Breast epithelium (tissue), 4 donors: ENCODE measurements around the gene CFAP46. TPM values are rescaled to one million over a fixed set of nuclear protein-coding genes. Genes with fewer than 3 reads are reported as not detected.

Experiments
- DNase-seq, 2 donors: peaks; one replicate each; pipeline ENCODE4 v3.0.0-alpha.2; 2019; ENCODE audit warnings: low spot score in 2 of 2
- H3K27ac ChIP-seq, 2 donors: fragments of 200-600 bp; sonication (generic) in 1 of 2; one replicate each; pipeline ENCODE4 v1.5.1; 2016 to 2019; ENCODE audit warnings: mild to moderate bottlenecking in 1 of 2
- H3K27me3 ChIP-seq, 2 donors: fragments of 200-600 bp; sonication (generic) in 1 of 2; one replicate each; pipeline versions ENCODE4 v1.5.1 to v1.6.0; 2017 to 2019; ENCODE audit warnings: control low read depth in 1 of 2, mild to moderate bottlenecking in 1 of 2
- H3K36me3 ChIP-seq: fragments of 200-600 bp; one replicate; pipeline ENCODE4 v1.5.1; 2019
- H3K4me1 ChIP-seq, 2 donors: fragments of 200-600 bp; sonication (generic); one replicate each; pipeline ENCODE4 v1.5.1; 2016 to 2019; ENCODE audit warnings: control low read depth in 1 of 2
- H3K4me3 ChIP-seq, 3 donors: fragments of 200-600 bp; sonication (generic); 1 replicate in 2 of 3; 2 replicates in 1 of 3; pipeline ENCODE4 v1.5.1; 2016 to 2019; ENCODE audit warnings: mild to moderate bottlenecking in 3 of 3, moderate library complexity in 2 of 3
- H3K9me3 ChIP-seq, 2 donors: fragments of 200-600 bp; sonication (generic) in 1 of 2; one replicate each; pipeline ENCODE4 v1.5.1; 2016 to 2019; ENCODE audit warnings: control low read depth in 1 of 2
- CTCF ChIP-seq, 3 donors: fragments of 450-650 bp; IDR thresholded peaks; one replicate each; pipeline ENCODE4 v1.5.1; 2016 to 2017; ENCODE audit warnings: antibody characterized with exemption in 3 of 3, mild to moderate bottlenecking in 3 of 3, moderate library complexity in 3 of 3
- POLR2A ChIP-seq: fragments of 450-650 bp; IDR thresholded peaks from one replicate; pipeline ENCODE4 v1.6.1; 2016; ENCODE audit warnings: antibody characterized with exemption, mild to moderate bottlenecking, moderate library complexity
- POLR2AphosphoS5 ChIP-seq, 3 donors: sonication (generic); formaldehyde crosslinking; IDR thresholded peaks; one replicate each; pipeline ENCODE4 v1.6.1; 2017; ENCODE audit warnings: antibody characterized with exemption in 3 of 3
- intact Hi-C: fragments of 100-400 bp; cut with DNase I; formaldehyde crosslinking; loops from one replicate; pipeline ENCODE4 v1.15.1; 2023; ENCODE audit warnings: low total_unique reads
- total RNA-seq, 3 donors: library from RNA; depleted of rRNA; stranded (reverse); fragments of >200 nt; gene quantifications; one replicate each; pipeline ENCODE4 v1.1.0, GENCODE V29; 2016

CFAP46 gene
- total RNA-seq, 3 donors from 2014 or later, result 0.16 to 0.73 (median 0.66) TPM

GRCh38 chr10:132945894-132946255 lies 3.5 kb upstream of the CFAP46 start:
- Histone ChIP-seq H3K36me3 (no peaks in the 10 kb centered on the region), H3K9me3 (no peaks in the 10 kb centered on the region), H3K4me1 (no peaks in the 10 kb centered on the region), H3K27ac (no peak overlapping the region), H3K27me3 (peaks cover 0 to 16% of the 10 kb centered on the region in 2 donors), H3K4me3 (no peak overlapping the region)
- TF ChIP-seq POLR2A, result no peak
- TF ChIP-seq CTCF (IDR thresholded peaks at IDR 0.05), result no peak
- no peak for TF ChIP-seq POLR2AphosphoS5 (IDR thresholded peaks at IDR 0.05)
- DNase-seq, result no peak
- intact Hi-C loops, result no loop called here

DNA sequence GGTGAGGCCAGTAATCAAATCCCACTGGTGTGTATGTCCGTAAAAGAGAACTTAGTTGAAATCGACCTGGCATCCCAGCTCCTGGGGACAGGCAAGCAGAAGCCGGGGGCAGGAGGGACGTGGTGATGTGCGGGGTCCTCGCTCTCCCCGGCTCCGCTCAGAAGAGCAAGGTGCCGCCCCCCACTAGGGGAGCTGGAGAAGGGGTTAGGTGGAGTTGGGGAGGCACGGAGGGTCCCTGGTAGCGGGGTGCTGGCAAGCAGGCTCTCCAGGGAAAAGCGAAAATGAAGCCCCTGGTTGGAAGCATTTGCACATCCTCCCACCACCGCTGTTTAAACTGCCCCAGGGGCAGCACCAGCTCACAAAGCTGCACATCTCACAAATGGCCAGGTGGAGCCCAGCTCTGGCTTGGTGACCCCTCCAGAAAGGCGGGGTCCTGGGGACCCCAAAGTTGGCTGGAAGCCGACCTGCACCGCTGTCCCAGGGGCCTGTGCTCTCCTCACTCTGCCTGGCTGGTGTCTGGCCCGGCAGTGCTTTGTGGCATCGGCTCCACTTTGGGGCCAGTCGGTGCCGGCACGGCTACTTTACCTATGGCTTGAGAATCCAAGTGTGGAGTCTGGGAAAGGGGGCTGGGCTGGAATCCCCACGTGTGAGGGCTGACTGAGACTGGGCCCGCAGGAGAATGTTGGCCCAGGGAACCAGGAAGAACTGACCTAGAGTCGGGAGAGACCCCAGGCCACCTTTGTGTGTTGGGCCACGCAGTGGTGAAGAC lies 2.9 kb upstream of the CFAP46 start:
- H3K27ac ChIP-seq, result no peak overlapping the region
- peaks cover 0 to 16% of the 10 kb centered on the region in 2 donors for H3K27me3 ChIP-seq
- no peaks in the 10 kb centered on the region for H3K9me3 ChIP-seq
- H3K4me3 ChIP-seq, result no peak overlapping the region
- no peaks in the 10 kb centered on the region for H3K4me1 ChIP-seq
- DNase-seq, result no peak
- intact Hi-C loops, result no loop called here
- H3K36me3 ChIP-seq, result no peaks in the 10 kb centered on the region
- TF ChIP-seq CTCF (IDR thresholded peaks at IDR 0.05) (no peak), POLR2AphosphoS5 (IDR thresholded peaks at IDR 0.05) (no peak), POLR2A (no peak)

- H3K36me3 ChIP-seq, result no peaks in the 10 kb centered on the region
- no peak overlapping the region for H3K27ac ChIP-seq
- H3K9me3 ChIP-seq, result no peaks in the 10 kb centered on the region
- H3K4me1 ChIP-seq, result no peaks in the 10 kb centered on the region
- no peak overlapping the region for H3K4me3 ChIP-seq
- peaks cover 0 to 16% of the 10 kb centered on the region in 2 donors for H3K27me3 ChIP-seq
- TF ChIP-seq POLR2AphosphoS5 (IDR thresholded peaks at IDR 0.05) (no peak), POLR2A (no peak), CTCF (IDR thresholded peaks at IDR 0.05) (no peak)
- no peak for DNase-seq
- intact Hi-C loops, result no loop called here
Observed at GRCh38 chr10:132944510-132944909, 2.1 kb upstream of the CFAP46 start.

DNA sequence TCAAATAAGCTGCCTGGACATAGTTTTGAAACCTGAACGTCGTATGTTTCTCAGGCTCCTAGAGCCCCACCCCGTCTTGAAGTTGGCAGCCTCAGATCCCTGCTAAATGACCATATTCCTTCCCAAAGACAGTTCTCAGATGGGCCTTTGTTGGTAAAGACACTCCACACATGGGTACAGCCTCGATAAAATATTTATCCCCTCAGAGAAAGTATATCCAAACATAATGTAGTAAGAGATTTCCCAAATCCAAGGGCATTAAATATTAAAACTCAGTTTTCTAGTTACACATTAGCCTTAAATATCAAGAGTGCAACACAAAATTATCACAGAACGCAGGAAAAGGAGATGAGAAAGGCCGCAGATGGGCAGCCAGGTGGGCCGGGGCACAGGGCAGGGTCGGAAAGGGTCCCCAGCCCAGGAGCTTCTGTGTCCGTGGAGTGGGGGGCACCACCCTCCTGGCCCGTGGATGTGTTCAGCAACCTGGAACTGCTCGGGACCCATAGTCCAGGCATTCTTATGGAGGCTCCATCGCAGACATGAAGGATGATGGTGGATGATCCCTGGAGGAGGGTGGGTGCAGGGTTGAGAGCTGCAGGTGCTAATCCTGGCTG lies 1.5 kb upstream of the CFAP46 start:
- DNase-seq, result no peak
- Histone ChIP-seq H3K27me3 (peaks cover 0 to 16% of the 10 kb centered on the region in 2 donors), H3K27ac (no peak overlapping the region), H3K9me3 (no peaks in the 10 kb centered on the region), H3K4me3 (no peak overlapping the region), H3K36me3 (no peaks in the 10 kb centered on the region), H3K4me1 (no peaks in the 10 kb centered on the region)
- TF ChIP-seq CTCF (IDR thresholded peaks at IDR 0.05) (no peak), POLR2AphosphoS5 (IDR thresholded peaks at IDR 0.05) (no peak)
- intact Hi-C loops, result no loop called here

DNA sequence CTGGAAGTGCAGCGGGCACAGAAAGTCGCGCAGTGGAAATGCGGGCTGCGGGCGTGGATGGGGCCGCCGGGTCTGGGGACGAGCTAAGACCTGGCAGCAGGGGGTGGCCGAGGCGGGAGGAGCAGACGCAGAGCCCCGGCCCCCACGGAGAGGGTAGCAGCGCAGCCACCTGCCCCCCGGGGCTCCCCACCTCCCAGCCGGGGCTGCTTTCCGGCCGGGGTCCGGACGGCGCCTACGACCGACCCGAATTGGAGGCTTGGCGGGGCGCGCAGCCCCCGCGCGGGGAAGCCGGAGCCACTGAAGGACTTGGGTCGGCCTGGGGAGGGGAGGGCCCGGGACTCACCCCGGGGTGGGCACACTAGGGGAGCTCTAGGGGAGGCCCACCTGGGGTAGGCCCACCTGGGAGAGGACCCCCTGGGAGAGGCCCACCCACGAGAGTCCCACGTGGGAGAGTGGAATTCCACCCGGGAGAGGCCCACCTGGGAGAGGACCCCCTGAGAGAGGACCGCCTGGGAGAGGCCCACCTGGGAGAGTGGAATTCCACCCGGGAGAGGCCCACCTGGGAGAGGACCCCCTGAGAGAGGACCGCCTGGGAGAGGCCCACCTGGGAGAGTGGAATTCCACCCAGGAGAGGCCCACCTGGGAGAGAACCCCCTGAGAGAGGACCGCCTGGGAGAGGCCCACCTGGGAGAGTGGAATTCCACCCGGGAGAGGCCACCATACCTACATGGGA lies 854 bp upstream of the CFAP46 start:
- intact Hi-C loops, result no loop called here
- H3K27me3 ChIP-seq, result peaks cover 0 to 16% of the 10 kb centered on the region in 2 donors
- H3K36me3 ChIP-seq, result no peaks in the 10 kb centered on the region
- no peaks in the 10 kb centered on the region for H3K9me3 ChIP-seq
- H3K4me1 ChIP-seq, result no peaks in the 10 kb centered on the region
- no peak overlapping the region for H3K27ac ChIP-seq
- DNase-seq, result no peak
- H3K4me3 ChIP-seq, result peak overlapping the region in 2 of 3 donors; percentile 62 to 71
- TF ChIP-seq POLR2A (no peak), POLR2AphosphoS5 (IDR thresholded peaks at IDR 0.05) (no peak), CTCF (IDR thresholded peaks at IDR 0.05) (no peak)
